K562 (cell line): Measurements from ENCODE around the gene EID2. TPM values are rescaled to one million over a fixed set of nuclear protein-coding genes. Genes with fewer than 3 reads are reported as not detected.

Source experiments
- ATAC-seq: fragments of 200-7000 bp; cut with Tn5 transposase; 3 replicates; pipeline ENCODE4 v1.9.1; 2020; ENCODE audit warnings: moderate library complexity
- BruUV-seq: library from RNA; stranded (reverse); fragments of 400-500 nt; replicated peaks from 2 replicates; lab custom pipeline; 2021; lab: Mats Ljungman, UMichigan
- CTCF ChIA-PET: fragments of 300-600 bp; formaldehyde crosslinking; extraction: SDS; loops from one replicate; lab custom pipeline; 2021; ENCODE audit warnings: low intra/inter-chr PET ratio; lab: Yijun Ruan, JAX
- POLR2A ChIA-PET: fragments of 300-600, 350-650 bp; sonication (Branson Sonifier 250); formaldehyde crosslinking; extraction: SDS; loops from one replicate; lab custom pipeline; 2021; ENCODE audit warnings: antibody characterized with exemption, inconsistent platforms; lab: Yijun Ruan, JAX
- DNase-seq, 4 experiments: peaks; one replicate each; pipeline versions ENCODE4 v3.0.0 to v3.0.0-alpha.2; 2011 to 2018; ENCODE audit warnings: low spot score in 3 of 4, mixed read lengths in 3 of 4; ENCODE audit errors: extremely low read depth in 1 of 4
- FAIRE-seq: peaks from 2 replicates; lab custom pipeline; 2011; peaks lifted over from hg19 to GRCh38; lab: Jason Lieb, UNC
- H2AFZ ChIP-seq: 2 replicates; pipeline ENCODE4 v1.6.0; 2011; ENCODE audit warnings: low read depth, low read length, control low read depth, inconsistent platforms
- H3K27ac ChIP-seq: fragments of 200-600 bp; 3 replicates; pipeline ENCODE4 v1.8.0; 2011; ENCODE audit warnings: low read depth, mild to moderate bottlenecking, control low read depth, inconsistent platforms, low read length, moderate library complexity, mixed read lengths; ENCODE audit errors: extremely low read depth
- H3K27me3 ChIP-seq, 2 experiments: fragments of 300-600 bp in 1 of 2; 2 replicates in 1 of 2; 3 replicates in 1 of 2; pipeline versions ENCODE4 v1.6.0 to v1.8.0; 2011; ENCODE audit warnings: inconsistent platforms in 2 of 2, low read length in 2 of 2, mild to moderate bottlenecking in 1 of 2, mixed read lengths in 1 of 2, moderate library complexity in 1 of 2; ENCODE audit not compliant: control insufficient read depth in 2 of 2, insufficient read depth in 2 of 2
- H3K36me3 ChIP-seq: fragments of 300-600 bp; 3 replicates; pipeline ENCODE4 v1.8.0; 2011; ENCODE audit warnings: mild to moderate bottlenecking, low read length, inconsistent platforms; ENCODE audit not compliant: control insufficient read depth, insufficient read depth
- H3K4me1 ChIP-seq, 2 experiments: fragments of 200-600 bp in 1 of 2; replicated peaks in 1 of 2; 2 replicates in 1 of 2; 3 replicates in 1 of 2; pipeline versions ENCODE4 v1.5.1 to v1.8.0; 2011; ENCODE audit warnings: inconsistent platforms in 2 of 2, low read length in 2 of 2, mild to moderate bottlenecking in 1 of 2, mixed read lengths in 1 of 2, moderate library complexity in 1 of 2; ENCODE audit not compliant: control insufficient read depth in 2 of 2, insufficient read depth in 2 of 2
- H3K4me2 ChIP-seq: 2 replicates; pipeline ENCODE4 v1.6.1; 2011; ENCODE audit warnings: low read length, control low read depth, inconsistent platforms, mixed read lengths; ENCODE audit not compliant: insufficient read depth
- H3K4me3 ChIP-seq: fragments of 200-600 bp; sonication (generic), shearing (Covaris generic); 2 replicates; pipeline ENCODE4 v1.5.1; 2016; ENCODE audit warnings: control low read depth, inconsistent platforms
- H3K79me2 ChIP-seq: fragments of 200-600 bp; 3 replicates; pipeline ENCODE4 v1.8.0; 2011; ENCODE audit warnings: low read length, inconsistent platforms; ENCODE audit not compliant: control insufficient read depth, insufficient read depth
- H3K9ac ChIP-seq, 2 experiments: 2 replicates each; pipeline versions ENCODE4 v1.6.0 to v1.6.1; 2011; ENCODE audit warnings: low read depth in 2 of 2, low read length in 2 of 2, control low read depth in 1 of 2, inconsistent platforms in 1 of 2, mild to moderate bottlenecking in 1 of 2, mixed read lengths in 1 of 2; ENCODE audit not compliant: insufficient read depth in 1 of 2
- H3K9me1 ChIP-seq: one replicate; pipeline ENCODE4 v1.6.0; 2011; ENCODE audit warnings: inconsistent platforms, mild to moderate bottlenecking, low read length, moderate library complexity; ENCODE audit not compliant: control insufficient read depth, insufficient read depth
- H3K9me3 ChIP-seq: replicated peaks from 2 replicates; pipeline ENCODE4 v1.5.1; 2011; ENCODE audit warnings: low read depth, low read length, inconsistent platforms; ENCODE audit not compliant: control insufficient read depth, insufficient read depth
- H4K20me1 ChIP-seq: replicated peaks from 2 replicates; pipeline ENCODE4 v1.6.1; 2011; ENCODE audit warnings: low read length, inconsistent platforms, mixed read lengths; ENCODE audit not compliant: control insufficient read depth, insufficient read depth
- KDM2B ChIP-seq: fragments of 250-450 bp; sonication (Bioruptor Pico); IDR thresholded peaks from 2 replicates; pipeline ENCODE4 v1.8.0; 2021; ENCODE audit warnings: mild to moderate bottlenecking, moderate library complexity
- NUFIP1 ChIP-seq: fragments of 450-650 bp; IDR thresholded peaks from 2 replicates; pipeline ENCODE4 v1.6.1; 2018; ENCODE audit not compliant: partially characterized antibody
- PHF8 ChIP-seq: fragments of 200-600 bp; sonication (generic); IDR thresholded peaks from 2 replicates; pipeline ENCODE4 v1.6.1; 2012; ENCODE audit warnings: mixed run types, mild to moderate bottlenecking, inconsistent platforms, low read length, moderate library complexity, borderline replicate concordance
- PRMT5 ChIP-seq: sonication (generic); formaldehyde crosslinking; IDR thresholded peaks from 2 replicates; pipeline ENCODE4 v1.5.0; 2020; ENCODE audit warnings: missing genetic modification reagents
- RFX7 ChIP-seq: fragments of 250-450 bp; sonication (Bioruptor Pico); IDR thresholded peaks from 2 replicates; pipeline ENCODE4 v1.5.1; 2021; ENCODE audit warnings: mild to moderate bottlenecking
- RNF2 ChIP-seq: sonication (generic); IDR thresholded peaks from 2 replicates; pipeline ENCODE4 v1.6.1; 2016
- SAFB ChIP-seq: fragments of 200-400 bp; formaldehyde crosslinking; IDR thresholded peaks from 2 replicates; pipeline ENCODE4 v1.6.1; 2017; ENCODE audit warnings: low read depth, low read length, borderline replicate concordance
- WHSC1 ChIP-seq: IDR thresholded peaks from one replicate; pipeline ENCODE4 v1.6.1; 2012; ENCODE audit warnings: low read length, control low read depth, inconsistent platforms
- ZC3H8 ChIP-seq: fragments of 450-650 bp; IDR thresholded peaks from 2 replicates; pipeline ENCODE4 v1.6.1; 2017
- ZNF165 ChIP-seq: fragments of 250-450 bp; sonication (Bioruptor Pico); IDR thresholded peaks from 2 replicates; pipeline ENCODE4 v1.4.0; 2020; ENCODE audit warnings: borderline replicate concordance
- ZNF316 ChIP-seq: fragments of 450-650 bp; IDR thresholded peaks from 2 replicates; pipeline ENCODE4 v1.6.1; 2016
- WGBS: fragments of 100-300 bp; shearing (Covaris generic); methylation state at CpG from one replicate; pipeline ENCODE4 v1.1.6; 2016; ENCODE audit warnings: low coverage, mixed read lengths; ENCODE audit not compliant: insufficient coverage; ENCODE audit errors: missing lambda C conversion rate; 5-methylcytosine and 5-hydroxymethylcytosine counted together
- in situ Hi-C: fragments of 300-500 bp; cut with MboI; formaldehyde crosslinking; loops from 4 replicates; pipeline ENCODE4 v1.15.0; 2018; ENCODE audit warnings: inconsistent platforms, mixed read lengths
- intact Hi-C: fragments of 100-400 bp; cut with micrococcal nuclease; formaldehyde crosslinking; loops from 2 replicates; pipeline ENCODE4 v1.14.2; 2022
- polyA plus RNA-seq, 8 experiments: library from polyadenylated mRNA; depleted of rRNA in 4 of 8; stranded (reverse) in 5 of 8; unstranded in 3 of 8; fragments of >200 nt; fragmentation: Nextera tagmentation in 2 of 8; fragmentation: Illumina TruSeq in 1 of 8; extraction: Ambion mirVana in 2 of 8; extraction: Trizol in 1 of 8; gene quantifications; 2 replicates each; pipeline versions ENCODE4 v1.2.1 to v1.2.3, GENCODE V29; 2011 to 2014; ENCODE audit warnings: inconsistent platforms in 1 of 8, missing spikeins in 1 of 8
- total RNA-seq, 7 experiments: library from RNA; depleted of rRNA in 6 of 7; stranded (reverse); fragments of >200 nt in 6 of 7; fragmentation: Illumina TruSeq in 2 of 7; extraction: Trizol in 2 of 7; gene quantifications; 2 replicates each; pipeline versions ENCODE4 v1.2.1 to v1.2.3, GENCODE V29; 2011 to 2021; ENCODE audit warnings: low replicate concordance in 1 of 7
- TF ChIP-seq, protein P1 (sequence below): fragments of 450-650 bp; IDR thresholded peaks from 2 replicates; pipeline ENCODE4 v1.6.1; 2017; ENCODE audit warnings: antibody characterized with exemption
- TF ChIP-seq, protein P2 (sequence below): fragments of 250-450 bp; sonication (Bioruptor Pico); IDR thresholded peaks from 2 replicates; pipeline ENCODE4 v1.8.0; 2022; ENCODE audit warnings: moderate library complexity, mild to moderate bottlenecking, inconsistent platforms
- TF ChIP-seq, protein P3 (sequence below): fragments of 250-450 bp; sonication (Bioruptor Pico); IDR thresholded peaks from 2 replicates; pipeline ENCODE4 v1.8.0; 2022; ENCODE audit warnings: inconsistent platforms, mild to moderate bottlenecking, moderate library complexity, borderline replicate concordance

EID2 gene
- total and polyA plus RNA-seq, 9 of the 15 experiments (the other 6 are each of a cell fraction or from before 2014, with no cell fraction given) = 2.5 to 18.5 (median 11.3) TPM

DNA sequence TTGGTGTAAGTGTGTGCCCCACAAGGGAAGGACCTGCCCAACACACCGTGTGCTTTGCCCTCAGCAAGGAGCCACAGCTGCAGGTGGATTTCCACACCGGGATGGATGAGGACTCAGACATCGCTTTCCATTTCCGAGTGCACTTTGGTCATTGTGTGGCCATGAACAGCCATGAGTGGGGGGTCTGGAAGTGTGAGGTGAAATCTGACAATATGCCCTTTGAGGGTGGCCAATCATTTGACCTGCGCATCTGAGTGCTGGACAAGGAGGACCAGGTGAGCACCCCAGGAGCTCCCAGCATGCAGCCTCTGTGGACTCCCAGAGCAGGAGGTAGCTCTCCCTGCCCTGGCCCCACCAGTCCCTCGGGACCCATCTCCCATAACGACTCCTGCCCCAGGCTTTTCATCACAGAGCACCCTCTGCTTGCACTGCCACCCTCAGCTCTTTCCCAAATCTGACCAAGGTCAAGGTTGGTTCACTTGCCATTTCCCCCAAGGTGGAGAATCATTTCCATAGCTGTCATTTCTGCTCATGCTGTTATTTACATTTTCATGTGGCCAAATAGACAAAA, 13.2 kb upstream of the EID2 start:
- Histone ChIP-seq H3K27me3 (peaks cover 12 to 20% of the 10 kb centered on the region in 2 experiments; a peak in 4 of 5 replicates), H3K4me1 (no peaks in the 10 kb centered on the region; a peak in 1 of 5 replicates), H3K9me3 (no peaks in the 10 kb centered on the region), H3K9ac (no peak overlapping the region), H3K27ac (no peak overlapping the region), H3K36me3 (no peaks in the 10 kb centered on the region), H3K4me2 (no peak overlapping the region), H3K79me2 (no peaks in the 10 kb centered on the region), H4K20me1 (no peaks in the 10 kb centered on the region), H2AFZ (no peak overlapping the region), H3K9me1 (no peaks in the 10 kb centered on the region), H3K4me3 (no peak overlapping the region)
- DNase-seq (no peak), FAIRE-seq (no peak), ATAC-seq (no peak)
- in situ Hi-C loops = no loop called here
- ChIA-PET CTCF (no interaction called here), POLR2A (no interaction called here)
- intact Hi-C loops = loop anchor here (5.0 to 10.0 kb wide), 2 partner anchors 212 to 289 kb away; no protein-coding TSS in a partner anchor
- 1% methylated on average over 7 of the region's 7 CpGs for WGBS
- BruUV-seq = no TSS peak
- TF ChIP-seq PRMT5 (CRISPR knock-in tag) = no peak
- TF ChIP-seq KDM2B = no peak
- TF ChIP-seq ZNF316 = no peak

DNA sequence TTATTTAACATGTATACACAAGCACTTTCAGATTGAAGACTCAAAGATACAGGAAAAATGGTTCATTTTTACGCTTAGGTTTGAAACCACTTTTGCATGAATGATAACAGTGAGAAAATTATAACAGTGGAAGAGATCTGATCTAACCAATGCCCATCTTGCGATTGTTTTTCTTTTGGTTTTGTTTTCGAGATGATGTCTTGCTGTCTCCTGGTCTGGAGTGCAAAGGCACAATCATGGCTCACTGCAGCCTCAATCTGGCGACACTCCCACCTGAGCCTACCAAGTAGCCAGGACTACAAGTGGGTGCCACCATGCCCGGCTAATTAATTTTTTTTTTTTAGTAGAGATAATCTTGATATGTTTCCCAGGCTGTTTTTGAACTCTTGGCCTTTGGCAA, 10.2 kb upstream of the EID2 start:
- H2AFZ ChIP-seq = no peak overlapping the region
- no peak for DNase-seq
- H3K79me2 ChIP-seq = no peaks in the 10 kb centered on the region
- in situ Hi-C loops (no loop called here), intact Hi-C loops (loop anchor here (2.0 to 10.0 kb wide), 3 partner anchors 77 to 292 kb away; no protein-coding TSS in a partner anchor)
- no peaks in the 10 kb centered on the region for H3K9me3 ChIP-seq
- no peak overlapping the region for H3K4me3 ChIP-seq
- BruUV-seq = no TSS peak
- H3K36me3 ChIP-seq = no peaks in the 10 kb centered on the region
- CTCF ChIA-PET = interaction anchor here (1.1 kb wide), 1 partner anchor 127 kb away, joined by 3 read pairs; no protein-coding TSS in a partner anchor
- H4K20me1 ChIP-seq = no peaks in the 10 kb centered on the region
- 9% methylated on average over 5 of the region's 5 CpGs for WGBS
- H3K27ac ChIP-seq = no peak overlapping the region
- H3K27me3 ChIP-seq = peaks cover 16 to 22% of the 10 kb centered on the region in 2 experiments; a peak in 4 of 5 replicates
- no peak for FAIRE-seq
- H3K9ac ChIP-seq = no peak overlapping the region
- H3K4me2 ChIP-seq = no peak overlapping the region
- H3K4me1 ChIP-seq = peaks cover 0 to 3% of the 10 kb centered on the region in 2 experiments; a peak in 2 of 5 replicates
- no peak for ATAC-seq
- no peaks in the 10 kb centered on the region for H3K9me1 ChIP-seq
- POLR2A ChIA-PET = no interaction called here
- no peak for TF ChIP-seq PHF8
- TF ChIP-seq RNF2 = no peak
- TF ChIP-seq, protein P1, sequence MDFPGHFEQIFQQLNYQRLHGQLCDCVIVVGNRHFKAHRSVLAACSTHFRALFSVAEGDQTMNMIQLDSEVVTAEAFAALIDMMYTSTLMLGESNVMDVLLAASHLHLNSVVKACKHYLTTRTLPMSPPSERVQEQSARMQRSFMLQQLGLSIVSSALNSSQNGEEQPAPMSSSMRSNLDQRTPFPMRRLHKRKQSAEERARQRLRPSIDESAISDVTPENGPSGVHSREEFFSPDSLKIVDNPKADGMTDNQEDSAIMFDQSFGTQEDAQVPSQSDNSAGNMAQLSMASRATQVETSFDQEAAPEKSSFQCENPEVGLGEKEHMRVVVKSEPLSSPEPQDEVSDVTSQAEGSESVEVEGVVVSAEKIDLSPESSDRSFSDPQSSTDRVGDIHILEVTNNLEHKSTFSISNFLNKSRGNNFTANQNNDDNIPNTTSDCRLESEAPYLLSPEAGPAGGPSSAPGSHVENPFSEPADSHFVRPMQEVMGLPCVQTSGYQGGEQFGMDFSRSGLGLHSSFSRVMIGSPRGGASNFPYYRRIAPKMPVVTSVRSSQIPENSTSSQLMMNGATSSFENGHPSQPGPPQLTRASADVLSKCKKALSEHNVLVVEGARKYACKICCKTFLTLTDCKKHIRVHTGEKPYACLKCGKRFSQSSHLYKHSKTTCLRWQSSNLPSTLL = no peak
- TF ChIP-seq SAFB = no peak
- no peak for TF ChIP-seq WHSC1
- no peak for TF ChIP-seq NUFIP1
- no peak for TF ChIP-seq ZNF165 (CRISPR knock-in tag)
- TF ChIP-seq RFX7 (CRISPR knock-in tag) = no peak
- TF ChIP-seq, protein P2, sequence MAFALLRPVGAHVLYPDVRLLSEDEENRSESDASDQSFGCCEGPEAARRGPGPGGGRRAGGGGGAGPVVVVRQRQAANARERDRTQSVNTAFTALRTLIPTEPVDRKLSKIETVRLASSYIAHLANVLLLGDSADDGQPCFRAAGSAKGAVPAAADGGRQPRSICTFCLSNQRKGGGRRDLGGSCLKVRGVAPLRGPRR = no peak
- TF ChIP-seq ZC3H8 = no peak
- TF ChIP-seq, protein P3, sequence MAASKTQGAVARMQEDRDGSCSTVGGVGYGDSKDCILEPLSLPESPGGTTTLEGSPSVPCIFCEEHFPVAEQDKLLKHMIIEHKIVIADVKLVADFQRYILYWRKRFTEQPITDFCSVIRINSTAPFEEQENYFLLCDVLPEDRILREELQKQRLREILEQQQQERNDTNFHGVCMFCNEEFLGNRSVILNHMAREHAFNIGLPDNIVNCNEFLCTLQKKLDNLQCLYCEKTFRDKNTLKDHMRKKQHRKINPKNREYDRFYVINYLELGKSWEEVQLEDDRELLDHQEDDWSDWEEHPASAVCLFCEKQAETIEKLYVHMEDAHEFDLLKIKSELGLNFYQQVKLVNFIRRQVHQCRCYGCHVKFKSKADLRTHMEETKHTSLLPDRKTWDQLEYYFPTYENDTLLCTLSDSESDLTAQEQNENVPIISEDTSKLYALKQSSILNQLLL (CRISPR knock-in tag) = no peak
